H1 (cell line): ENCODE data around the gene VIPR2. TPM values are rescaled to one million over a fixed set of nuclear protein-coding genes. Genes with fewer than 3 reads are reported as not detected.

Source experiments
- CTCF ChIA-PET: fragments of 300-600 bp; sonication (Branson Sonifier 250); formaldehyde crosslinking; loops from one replicate; lab custom pipeline; 2021; ENCODE audit not compliant: partially characterized antibody; lab: Charles Lee
- POLR2A ChIA-PET: fragments of 300-600 bp; sonication (Branson Sonifier 250); formaldehyde crosslinking; loops from one replicate; lab custom pipeline; 2021; ENCODE audit warnings: inconsistent platforms; ENCODE audit not compliant: partially characterized antibody; lab: Charles Lee
- DNase-seq, 2 experiments: peaks; one replicate each; pipeline versions ENCODE4 v3.0.0 to v3.0.0-alpha.2; 2010 to 2022; ENCODE audit warnings: low spot score in 2 of 2, low read depth in 1 of 2, mixed read lengths in 1 of 2
- FAIRE-seq: peaks from 2 replicates; lab custom pipeline; 2011; peaks lifted over from hg19 to GRCh38; lab: Jason Lieb, UNC
- H2AFZ ChIP-seq: 2 replicates; pipeline ENCODE4 v1.8.1; 2012; ENCODE audit warnings: low read length, inconsistent platforms
- H2AK5ac ChIP-seq: 2 replicates; pipeline ENCODE4 v1.6.1; 2013; ENCODE audit warnings: low read depth, low read length
- H2BK120ac ChIP-seq: replicated peaks from 2 replicates; pipeline ENCODE3; 2013; ENCODE audit warnings: low read depth, low read length, inconsistent platforms
- H2BK12ac ChIP-seq: 2 replicates; pipeline ENCODE4 v1.6.1; 2013; ENCODE audit warnings: low read depth, low read length
- H2BK15ac ChIP-seq: 2 replicates; pipeline ENCODE4 v1.6.1; 2013; ENCODE audit warnings: low read length
- H2BK20ac ChIP-seq: 2 replicates; pipeline ENCODE4 v1.6.1; 2013; ENCODE audit warnings: low read length
- H2BK5ac ChIP-seq: 2 replicates; pipeline ENCODE4 v1.6.1; 2013; ENCODE audit warnings: low read depth, low read length
- H3K14ac ChIP-seq: 2 replicates; pipeline ENCODE4 v1.6.1; 2013; ENCODE audit warnings: inconsistent platforms; ENCODE audit not compliant: insufficient read length
- H3K18ac ChIP-seq: 2 replicates; pipeline ENCODE4 v1.6.1; 2013; ENCODE audit warnings: low read length; ENCODE audit errors: extremely low read depth
- H3K23ac ChIP-seq: 2 replicates; pipeline ENCODE4 v1.6.1; 2013; ENCODE audit warnings: inconsistent platforms; ENCODE audit not compliant: insufficient read length
- H3K23me2 ChIP-seq: 2 replicates; pipeline ENCODE4 v1.6.1; 2013; ENCODE audit warnings: low read depth, low read length
- H3K27ac ChIP-seq: 2 replicates; pipeline ENCODE4 v1.6.1; 2011; ENCODE audit warnings: low read depth, low read length, inconsistent platforms
- H3K27me3 ChIP-seq, 4 experiments: replicated peaks in 1 of 4; 1 replicate in 1 of 4; 2 replicates in 3 of 4; pipeline versions ENCODE4 v1.6.1 to v1.8.1; 2011 to 2013; ENCODE audit warnings: low read length in 3 of 4, mild to moderate bottlenecking in 3 of 4, inconsistent platforms in 2 of 4, mixed read lengths in 2 of 4, moderate library complexity in 1 of 4; ENCODE audit not compliant: control insufficient read depth in 3 of 4, insufficient read depth in 3 of 4; ENCODE audit errors: extremely low read depth in 1 of 4
- H3K36me3 ChIP-seq, 4 experiments: 2 replicates each; pipeline versions ENCODE4 v1.6.1 to v1.8.1; 2011 to 2013; ENCODE audit warnings: mild to moderate bottlenecking in 4 of 4, low read length in 3 of 4, moderate library complexity in 2 of 4, control low read depth in 1 of 4, inconsistent platforms in 1 of 4; ENCODE audit not compliant: insufficient read depth in 4 of 4, control insufficient read depth in 2 of 4
- H3K4ac ChIP-seq: replicated peaks from 2 replicates; pipeline ENCODE3; 2013; ENCODE audit warnings: low read length, low read depth, mixed read lengths, inconsistent platforms; ENCODE audit not compliant: insufficient read length
- H3K4me1 ChIP-seq, 4 experiments: replicated peaks in 1 of 4; 1 replicate in 1 of 4; 2 replicates in 3 of 4; pipeline versions ENCODE4 v1.6.1 to v1.8.1; 2011 to 2013; ENCODE audit warnings: low read length in 3 of 4, inconsistent platforms in 2 of 4, mixed read lengths in 1 of 4; ENCODE audit not compliant: insufficient read depth in 4 of 4, control insufficient read depth in 3 of 4
- H3K4me2 ChIP-seq, 2 experiments: 2 replicates each; pipeline versions ENCODE4 v1.6.1 to v1.8.1; 2011 to 2013; ENCODE audit warnings: low read depth in 2 of 2, low read length in 2 of 2, control low read depth in 1 of 2, inconsistent platforms in 1 of 2, mild to moderate bottlenecking in 1 of 2; ENCODE audit not compliant: insufficient read depth in 1 of 2
- H3K4me3 ChIP-seq, 4 experiments: fragments of 200-600, 300-600 bp in 1 of 4; sonication (generic), shearing (Covaris generic), sonication (Bioruptor Twin) in 1 of 4; 2 replicates each; pipeline versions ENCODE4 v1.5.1 to v1.8.1; 2011 to 2016; ENCODE audit warnings: low read length in 4 of 4, low read depth in 3 of 4, control low read depth in 2 of 4, inconsistent platforms in 2 of 4, mild to moderate bottlenecking in 2 of 4, mixed read lengths in 1 of 4, moderate library complexity in 1 of 4; ENCODE audit not compliant: insufficient read depth in 2 of 4; ENCODE audit errors: extremely low read depth in 1 of 4
- H3K56ac ChIP-seq: replicated peaks from 2 replicates; pipeline ENCODE3; 2013; ENCODE audit warnings: low read depth, mild to moderate bottlenecking, mixed read lengths, low read length, inconsistent platforms; ENCODE audit not compliant: insufficient read length
- H3K79me1 ChIP-seq: 2 replicates; pipeline ENCODE4 v1.6.1; 2013; ENCODE audit warnings: low read depth, low read length, control low read depth
- H3K79me2 ChIP-seq, 2 experiments: 2 replicates each; pipeline versions ENCODE4 v1.6.1 to v1.8.1; 2012 to 2013; ENCODE audit warnings: low read length in 2 of 2, mild to moderate bottlenecking in 2 of 2, inconsistent platforms in 1 of 2; ENCODE audit not compliant: insufficient read depth in 2 of 2, control insufficient read depth in 1 of 2
- H3K9ac ChIP-seq, 4 experiments: replicated peaks in 1 of 4; 1 replicate in 1 of 4; 2 replicates in 3 of 4; pipeline versions ENCODE4 v1.6.1 to v1.8.1; 2011 to 2013; ENCODE audit warnings: low read depth in 3 of 4, low read length in 3 of 4, control low read depth in 2 of 4, mild to moderate bottlenecking in 2 of 4, moderate library complexity in 2 of 4, inconsistent platforms in 1 of 4; ENCODE audit errors: extremely low read depth in 1 of 4
- H3K9me3 ChIP-seq, 2 experiments: 2 replicates each; pipeline versions ENCODE4 v1.6.1 to v1.8.1; 2012 to 2013; ENCODE audit warnings: mild to moderate bottlenecking in 2 of 2, moderate library complexity in 2 of 2, control low read depth in 1 of 2, inconsistent platforms in 1 of 2, low read depth in 1 of 2, low read length in 1 of 2, mixed read lengths in 1 of 2; ENCODE audit not compliant: insufficient read depth in 2 of 2
- H4K20me1 ChIP-seq, 2 experiments: replicated peaks in 1 of 2; 2 replicates each; pipeline versions ENCODE3 to v1.8.1; 2011 to 2013; ENCODE audit warnings: inconsistent platforms in 2 of 2, low read length in 2 of 2, mild to moderate bottlenecking in 1 of 2; ENCODE audit not compliant: insufficient read depth in 2 of 2, control insufficient read depth in 1 of 2
- H4K5ac ChIP-seq: 2 replicates; pipeline ENCODE4 v1.6.1; 2013; ENCODE audit warnings: low read length, low read depth, mixed read lengths, inconsistent platforms; ENCODE audit not compliant: insufficient read length
- H4K8ac ChIP-seq: 2 replicates; pipeline ENCODE4 v1.8.0; 2013; ENCODE audit warnings: mild to moderate bottlenecking, moderate library complexity, low read length, inconsistent platforms; ENCODE audit not compliant: insufficient read depth; ENCODE audit errors: extremely low read depth
- H4K91ac ChIP-seq: replicated peaks from 2 replicates; pipeline ENCODE3; 2013; ENCODE audit warnings: low read length, mixed read lengths, inconsistent platforms; ENCODE audit not compliant: insufficient read length
- BACH1 ChIP-seq: IDR thresholded peaks from 2 replicates; pipeline ENCODE4 v1.6.1; 2012; ENCODE audit warnings: low read length, improper control_type of control experiment
- CREB1 ChIP-seq: IDR thresholded peaks from 2 replicates; pipeline ENCODE4 v1.6.1; 2012; ENCODE audit warnings: inconsistent platforms
- GTF2F1 ChIP-seq: IDR thresholded peaks from 2 replicates; pipeline ENCODE4 v1.6.1; 2012; ENCODE audit warnings: low read depth, low read length, improper control_type of control experiment, borderline replicate concordance
- JUND ChIP-seq: IDR thresholded peaks from 2 replicates; pipeline ENCODE4 v1.6.1; 2011; ENCODE audit warnings: mild to moderate bottlenecking, improper control_type of control experiment, low read length
- KDM5A ChIP-seq: fragments of 200-600 bp; IDR thresholded peaks from 2 replicates; pipeline ENCODE4 v1.7.1; 2012; ENCODE audit warnings: mild to moderate bottlenecking, low read length, inconsistent platforms, mixed read lengths
- RXRA ChIP-seq: IDR thresholded peaks from 2 replicates; pipeline ENCODE4 v1.6.1; 2011; ENCODE audit warnings: low read depth, mild to moderate bottlenecking, low read length, moderate library complexity; ENCODE audit not compliant: insufficient read depth
- SIRT6 ChIP-seq: IDR thresholded peaks from one replicate; pipeline ENCODE4 v1.7.1; 2012; ENCODE audit warnings: low read length, inconsistent platforms
- SUZ12 ChIP-seq: fragments of 200-600 bp; sonication (generic); IDR thresholded peaks from 2 replicates; pipeline ENCODE4 v1.6.1; 2012; ENCODE audit warnings: mild to moderate bottlenecking, inconsistent platforms, low read length, moderate library complexity, mixed read lengths
- YY1 ChIP-seq: IDR thresholded peaks from 2 replicates; pipeline ENCODE4 v1.6.1; 2011; ENCODE audit warnings: low read depth, mild to moderate bottlenecking, low read length
- WGBS, 2 experiments: shearing (Covaris generic) in 1 of 2; methylation state at CpG; one replicate each; pipeline versions ENCODE4 v1.1.6 to v1.1.7; 2013 to 2015; ENCODE audit warnings: low lambda C conversion rate in 2 of 2, mixed read lengths in 2 of 2, inconsistent platforms in 1 of 2, low coverage in 1 of 2, missing lambda C conversion rate in 1 of 2; ENCODE audit not compliant: insufficient replicate concordance in 2 of 2, insufficient coverage in 1 of 2, insufficient read length in 1 of 2; ENCODE audit errors: extremely low coverage in 1 of 2, missing lambda C conversion rate in 1 of 2; 5-methylcytosine and 5-hydroxymethylcytosine counted together
- polyA plus RNA-seq, 7 experiments: library from polyadenylated mRNA; depleted of rRNA in 3 of 7; stranded (reverse) in 5 of 7; unstranded in 2 of 7; fragments of >200 nt in 5 of 7; fragments of 200-250 nt in 2 of 7; gene quantifications; 1 replicate in 5 of 7; 2 replicates in 1 of 7; 4 replicates in 1 of 7; pipeline versions ENCODE4 v1.2.1 to v1.2.3, GENCODE V29; 2011 to 2013; ENCODE audit warnings: missing spikeins in 2 of 7, mixed read lengths in 2 of 7
- total RNA-seq: library from RNA; stranded (reverse); fragmentation: NEBNext Ultra II Directional; extraction: Animal tissue kit (Norgen Biotek cat#: 25700); gene quantifications from 2 replicates; pipeline ENCODE4 v1.2.1, GENCODE V29; 2021

VIPR2 gene
- total and polyA plus RNA-seq, 2 of the 8 experiments (the other 6 are each of a cell fraction or from before 2014, with no cell fraction given), result 2.4 to 6.3 TPM

DNA sequence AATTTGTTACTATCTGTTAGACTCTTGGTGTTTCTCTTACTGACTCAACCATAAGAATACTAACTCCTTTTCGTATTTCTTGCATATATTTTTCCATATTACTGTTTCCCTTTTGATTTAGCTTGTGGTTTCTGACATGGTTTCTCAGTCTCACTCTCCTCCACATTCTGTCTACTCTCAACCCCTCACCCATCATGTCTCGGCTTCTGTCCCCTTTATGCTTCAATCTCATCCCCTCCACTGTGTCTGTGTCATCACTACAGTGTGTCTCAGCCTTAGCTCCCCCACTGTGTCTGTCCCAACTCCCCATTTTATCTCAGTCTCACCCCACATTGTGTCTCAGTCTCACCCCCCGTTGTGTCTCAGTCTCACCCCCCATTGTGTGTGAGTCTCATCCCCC lies 126.9 kb downstream of the VIPR2 start:
- H2BK12ac ChIP-seq, result no peak overlapping the region
- H3K9ac ChIP-seq, result no peak overlapping the region
- ChIA-PET CTCF (interaction anchor here (1.1 to 1.2 kb wide), 2 partner anchors 17 to 26 kb away, joined by 3 read pairs; no protein-coding TSS in a partner anchor), POLR2A (no interaction called here)
- H3K23me2 ChIP-seq, result peaks cover 5% of the 10 kb centered on the region; the same call in 1 of the 2 replicates
- no peaks in the 10 kb centered on the region for H3K79me1 ChIP-seq
- H2BK20ac ChIP-seq, result no peak overlapping the region
- no peak overlapping the region for H3K4me3 ChIP-seq
- no peak overlapping the region for H2BK120ac ChIP-seq
- H3K18ac ChIP-seq, result no peak overlapping the region
- DNase-seq (no peak), FAIRE-seq (no peak)
- no peak overlapping the region for H3K56ac ChIP-seq
- H3K9me3 ChIP-seq, result no peaks in the 10 kb centered on the region; a peak in 1 of 4 replicates
- no peaks in the 10 kb centered on the region for H3K27me3 ChIP-seq
- no peak overlapping the region for H4K91ac ChIP-seq
- H3K27ac ChIP-seq, result no peak overlapping the region
- no peak overlapping the region for H3K14ac ChIP-seq
- no peak overlapping the region for H2AFZ ChIP-seq
- 84% methylated on average over 2 of the region's 3 CpGs; no CpG with 5 or more reads in 1 of the 2 experiments for WGBS, 2 experiments
- no peaks in the 10 kb centered on the region for H3K36me3 ChIP-seq
- no peak overlapping the region for H3K4ac ChIP-seq
- no peak overlapping the region for H4K5ac ChIP-seq
- no peak overlapping the region for H3K23ac ChIP-seq
- H2BK5ac ChIP-seq, result no peak overlapping the region
- no peak overlapping the region for H2BK15ac ChIP-seq
- TF ChIP-seq BACH1 (no peak), JUND (no peak), SIRT6 (no peak), GTF2F1 (no peak), SUZ12 (no peak), RXRA (no peak), KDM5A (no peak), YY1 (no peak), CREB1 (no peak)
- H3K79me2 ChIP-seq, result no peaks in the 10 kb centered on the region
- peaks cover 0 to 5% (median 3%) of the 10 kb centered on the region in 4 experiments; a peak in 3 of 7 replicates for H3K4me1 ChIP-seq
- H4K8ac ChIP-seq, result no peak overlapping the region
- H3K4me2 ChIP-seq, result no peak overlapping the region
- no peaks in the 10 kb centered on the region for H4K20me1 ChIP-seq
- no peak overlapping the region for H2AK5ac ChIP-seq
